SH-SY5Y (cell line): ENCODE results near the gene FLAD1.

Experiments
- GATA2 ChIP-seq: IDR thresholded peaks from 2 replicates; pipeline ENCODE4 v1.6.1; 2011; ENCODE audit warnings: mild to moderate bottlenecking, low read depth, low read length
- GATA3 ChIP-seq: IDR thresholded peaks from 2 replicates; pipeline ENCODE4 v1.6.1; 2011; ENCODE audit warnings: low read depth, mild to moderate bottlenecking, low read length, moderate library complexity

- TF ChIP-seq GATA2: no peak; the same call in 1 of the 2 replicates
- no peak for TF ChIP-seq GATA3
Measured at GRCh38 chr1:155017041-155017945, 34.1 kb downstream of the FLAD1 start.
